ENCODE data around the gene TRUB2. TPM values are rescaled to one million over a fixed set of nuclear protein-coding genes. Genes with fewer than 3 reads are reported as not detected.
"Not testable (repeated sequence)": the region's sequence is repeated elsewhere in the genome, so short reads cannot be mapped to it uniquely, and the experiment has no call there.

The TRUB2 gene
- total RNA-seq, 6 experiments from 2014 or later, result 16.7 to 35.5 (median 24.5) TPM

DNA sequence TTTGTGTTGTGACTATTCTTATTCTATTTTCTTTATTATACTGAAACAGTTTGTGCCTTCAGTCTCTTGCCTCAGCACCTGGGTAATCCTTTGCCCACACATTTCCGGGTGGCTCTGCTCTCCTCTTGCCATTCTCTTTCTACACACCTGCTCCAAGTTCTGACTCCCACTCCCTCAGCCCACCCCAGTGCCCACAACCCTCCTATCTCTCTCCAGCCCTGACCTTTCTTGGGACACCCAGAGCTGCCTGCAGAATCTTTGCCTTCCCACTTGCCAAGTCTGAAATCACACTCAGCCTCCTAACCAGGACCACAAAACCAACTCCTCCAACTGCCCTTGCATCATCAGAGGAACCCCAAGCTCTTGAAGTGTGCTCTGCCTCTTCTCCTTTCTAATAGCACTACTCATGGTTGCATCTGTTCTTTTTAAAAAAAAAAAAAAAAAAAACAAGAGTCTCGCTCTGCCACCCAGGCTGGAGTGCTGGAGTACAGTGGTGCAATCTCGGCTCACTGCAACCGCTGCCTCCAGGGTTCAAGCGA, 42.1 kb downstream of the TRUB2 start:
- 88% methylated on average over 5 of the region's 5 CpGs for WGBS (ENCODE audit: insufficient coverage, low coverage, low lambda C conversion rate, missing lambda C conversion rate)
- Histone ChIP-seq H3K4me1 (peaks cover 0 to 10% (median 4%) of the 10 kb centered on the region in 4 donors), H3K27me3 (no peaks in the 10 kb centered on the region), H3K4me3 (no peak overlapping the region), H3K27ac (no peak overlapping the region), H3K36me3 (no peaks in the 10 kb centered on the region), H3K9me3 (no peaks in the 10 kb centered on the region)
- intact Hi-C loops (cut with DNase I), result no loop called here
- TF ChIP-seq, protein P1, sequence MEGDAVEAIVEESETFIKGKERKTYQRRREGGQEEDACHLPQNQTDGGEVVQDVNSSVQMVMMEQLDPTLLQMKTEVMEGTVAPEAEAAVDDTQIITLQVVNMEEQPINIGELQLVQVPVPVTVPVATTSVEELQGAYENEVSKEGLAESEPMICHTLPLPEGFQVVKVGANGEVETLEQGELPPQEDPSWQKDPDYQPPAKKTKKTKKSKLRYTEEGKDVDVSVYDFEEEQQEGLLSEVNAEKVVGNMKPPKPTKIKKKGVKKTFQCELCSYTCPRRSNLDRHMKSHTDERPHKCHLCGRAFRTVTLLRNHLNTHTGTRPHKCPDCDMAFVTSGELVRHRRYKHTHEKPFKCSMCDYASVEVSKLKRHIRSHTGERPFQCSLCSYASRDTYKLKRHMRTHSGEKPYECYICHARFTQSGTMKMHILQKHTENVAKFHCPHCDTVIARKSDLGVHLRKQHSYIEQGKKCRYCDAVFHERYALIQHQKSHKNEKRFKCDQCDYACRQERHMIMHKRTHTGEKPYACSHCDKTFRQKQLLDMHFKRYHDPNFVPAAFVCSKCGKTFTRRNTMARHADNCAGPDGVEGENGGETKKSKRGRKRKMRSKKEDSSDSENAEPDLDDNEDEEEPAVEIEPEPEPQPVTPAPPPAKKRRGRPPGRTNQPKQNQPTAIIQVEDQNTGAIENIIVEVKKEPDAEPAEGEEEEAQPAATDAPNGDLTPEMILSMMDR (IDR thresholded peaks at IDR 0.05), result no peak
- TF ChIP-seq POLR2A (IDR thresholded peaks at IDR 0.05), result no peak
- ATAC-seq (no peak), DNase-seq (no peak)

DNA sequence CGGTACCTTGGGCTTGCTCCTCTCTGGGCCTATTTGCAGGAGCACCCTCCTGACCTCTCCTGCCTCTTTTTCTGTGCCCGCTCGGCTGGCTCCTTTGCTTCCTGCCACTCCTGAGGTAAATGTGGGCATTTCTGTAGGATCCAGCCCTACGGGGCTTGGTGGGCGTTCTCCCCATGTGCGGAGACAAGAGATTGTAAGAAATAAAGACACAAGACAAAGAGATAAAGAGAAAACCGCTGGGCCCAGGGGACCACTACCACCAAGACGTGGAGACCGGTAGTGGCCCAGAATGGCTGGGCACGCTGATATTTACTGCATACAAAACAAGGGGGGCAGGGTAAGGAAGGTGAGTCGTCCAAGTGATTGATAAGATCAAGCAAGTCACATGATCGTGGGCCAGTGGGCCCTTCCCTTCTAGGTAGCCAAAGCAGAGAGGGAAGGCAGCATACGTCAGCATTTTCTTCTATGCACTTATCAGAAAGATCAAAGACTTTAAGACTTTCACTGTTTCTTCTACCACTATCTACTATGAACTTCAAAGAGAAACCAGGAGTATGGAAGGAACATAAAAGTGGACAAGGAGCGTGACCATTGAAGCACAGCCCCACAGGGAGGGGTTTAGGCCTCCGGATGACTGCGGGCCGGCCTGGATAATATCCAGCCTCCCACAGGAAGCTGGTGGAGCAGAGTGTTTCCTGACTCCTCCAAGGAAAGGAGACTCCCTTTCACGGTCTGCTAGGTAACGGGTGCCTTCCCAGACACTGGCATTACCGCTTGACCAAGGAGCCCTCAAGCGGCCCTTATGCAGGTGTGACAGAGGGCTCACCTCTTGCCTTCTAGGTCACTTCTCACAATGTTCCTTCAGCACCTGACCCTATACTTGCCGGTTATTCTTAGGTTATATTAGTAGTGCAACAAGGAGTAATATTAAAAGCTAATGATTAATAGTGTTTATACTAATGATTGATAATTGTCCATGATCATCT, 42.9 kb downstream of the TRUB2 start:
- H3K27ac ChIP-seq; intact Hi-C loops (cut with DNase I); H3K4me3 ChIP-seq; H3K27me3 ChIP-seq; ATAC-seq; DNase-seq; H3K36me3 ChIP-seq; H3K9me3 ChIP-seq: not testable (repeated sequence)
- H3K4me1 ChIP-seq, result peaks cover 0 to 17% (median 4%) of the 10 kb centered on the region in 4 donors
- WGBS (ENCODE audit: insufficient coverage, low coverage, low lambda C conversion rate, missing lambda C conversion rate), result 68% methylated on average over 20 of the region's 22 CpGs

DNA sequence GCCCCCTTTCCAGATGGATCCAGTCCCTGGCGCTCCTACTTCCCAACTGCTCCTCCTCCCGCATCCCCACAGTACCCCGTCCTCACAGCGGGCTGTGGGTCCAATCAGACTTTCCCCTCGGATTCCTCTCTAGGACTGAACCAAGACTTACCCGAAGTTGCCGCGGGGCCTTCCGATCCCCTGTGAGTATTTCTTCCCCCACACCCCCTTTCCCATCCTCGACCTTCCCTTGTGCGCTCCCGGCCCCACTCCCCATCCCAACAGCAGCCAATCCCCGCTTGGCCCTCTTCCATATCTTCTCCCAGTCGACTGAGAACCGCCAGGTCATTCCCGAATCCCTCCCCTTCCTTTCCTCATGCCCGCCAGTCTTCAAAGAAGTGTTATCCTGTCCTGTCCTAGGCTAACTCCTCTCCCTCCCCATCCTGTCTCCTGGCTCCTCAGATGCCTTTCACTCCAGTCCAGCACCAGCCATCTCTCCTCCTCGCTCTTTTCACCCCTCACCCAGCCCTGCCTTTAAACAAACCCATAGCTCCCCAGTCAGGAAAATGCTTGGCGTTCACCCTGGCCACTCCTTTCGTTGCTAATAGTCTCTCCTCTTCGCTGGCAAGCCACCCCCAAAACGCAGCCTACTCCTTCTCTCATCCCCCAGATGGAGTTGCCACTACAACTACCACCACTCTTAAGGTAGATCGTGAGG, 45.5 kb downstream of the TRUB2 start:
- Histone ChIP-seq H3K27ac (peak overlapping the region; percentile 72 to 79 (median 74)), H3K4me3 (peak overlapping the region; percentile 76 to 94 (median 89)), H3K9me3 (no peaks in the 10 kb centered on the region), H3K36me3 (peaks cover 0 to 17% (median 8%) of the 10 kb centered on the region in 4 donors), H3K27me3 (no peaks in the 10 kb centered on the region), H3K4me1 (peaks cover 0 to 19% (median 4%) of the 10 kb centered on the region in 4 donors)
- intact Hi-C loops (cut with DNase I), result no loop called here
- ATAC-seq (peak; percentile 15 to 25 (median 20)), DNase-seq (peak in 1 of 3 donors; percentile 35)
- WGBS (ENCODE audit: insufficient coverage, low coverage, low lambda C conversion rate, missing lambda C conversion rate), result 8% methylated on average over 23 of the region's 23 CpGs
- TF ChIP-seq, protein P1 (IDR thresholded peaks at IDR 0.05), result no peak
- no peak for TF ChIP-seq POLR2A (IDR thresholded peaks at IDR 0.05)

DNA sequence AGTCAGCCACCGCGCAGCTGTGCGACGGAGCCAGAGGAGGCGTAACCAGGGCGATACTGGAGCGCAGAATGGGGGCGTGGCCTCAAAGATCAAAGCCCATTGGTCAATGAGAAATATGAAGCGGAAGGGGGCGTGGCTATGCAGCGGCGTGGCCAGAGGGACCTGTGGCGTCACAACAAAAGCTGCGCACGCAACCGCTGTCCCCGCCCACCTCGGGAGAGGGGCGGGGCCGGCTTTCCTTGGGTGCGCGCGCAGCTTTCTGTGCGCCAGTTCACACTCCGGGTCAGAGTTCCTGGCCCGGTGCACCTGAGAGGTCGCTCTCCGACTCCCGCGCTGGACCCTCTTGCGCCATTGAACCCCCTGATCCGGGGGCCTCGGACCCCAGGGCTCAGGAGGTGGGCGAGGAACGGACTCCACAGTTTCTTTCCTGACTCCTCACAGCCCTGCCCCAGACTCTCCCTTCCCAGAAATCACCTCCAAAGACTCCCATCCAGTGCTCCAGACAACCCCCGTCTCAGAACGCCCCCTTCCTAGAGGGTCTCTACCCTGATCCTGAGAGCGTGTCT, 46.2 kb downstream of the TRUB2 start, which contains the start of gene SWI5:
TSS of gene SWI5 (plus strand) at position 269 of the 566 bp plus-strand sequence.
- 0% methylated on average over 23 of the region's 38 CpGs for WGBS (ENCODE audit: insufficient coverage, low coverage, low lambda C conversion rate, missing lambda C conversion rate)
- peak within 1 kb of the TSS; percentile 89 to 96 (median 94) for H3K4me3 ChIP-seq

More for the DNA sequence above, 46.2 kb downstream of the TRUB2 start, which contains the start of gene SWI5:
- H3K9me3 ChIP-seq, result no peaks in the 10 kb centered on the region
- intact Hi-C loops (cut with DNase I), result no loop called here
- H3K36me3 ChIP-seq, result peaks cover 0 to 23% (median 8%) of the 10 kb centered on the region in 4 donors
- no peaks in the 10 kb centered on the region for H3K27me3 ChIP-seq
- DNase-seq (peak; percentile 100), ATAC-seq (peak; percentile 95 to 97 (median 96))
- peaks cover 0 to 19% (median 4%) of the 10 kb centered on the region in 4 donors for H3K4me1 ChIP-seq
- H3K27ac ChIP-seq, result peak within 1 kb of the TSS; percentile 74 to 83 (median 79)
- peak; percentile 96 for TF ChIP-seq POLR2A (IDR thresholded peaks at IDR 0.05)
- TF ChIP-seq, protein P1 (IDR thresholded peaks at IDR 0.05), result no peak
